ENCODE data around the gene BCKDHB. TPM values are rescaled to one million over a fixed set of nuclear protein-coding genes. Genes with fewer than 3 reads are reported as not detected.
A peak's percentile ranks its signal among the peaks of the same experiment; 100 is the strongest.

The BCKDHB gene
- total and polyA plus RNA-seq, 2 experiments from 2014 or later = 32.1 to 42.7 TPM

- no peak for TF ChIP-seq ZNF462 (CRISPR knock-in tag; IDR thresholded peaks at IDR 0.05)
Observed at GRCh38 chr6:80287112-80287511, 180.6 kb downstream of the BCKDHB start (continued).

GRCh38 chr6:80287607-80288006 lies 181.1 kb downstream of the BCKDHB start:
- no peaks in the 10 kb centered on the region for H3K4me1 ChIP-seq (ENCODE audit: insufficient read depth)
- TF ChIP-seq JUNB (IDR thresholded peaks at IDR 0.05; ENCODE audit: unreplicated experiment) = no peak
- no peak for TF ChIP-seq CREB1 (CRISPR knock-in tag; IDR thresholded peaks at IDR 0.05; ENCODE audit: low read depth)
- TF ChIP-seq CTCF (conservative IDR thresholded peaks at IDR 0.05; ENCODE audit: low read depth in 2 of 2) = no peak
- TF ChIP-seq STAT1 (IDR thresholded peaks at IDR 0.05; ENCODE audit: unreplicated experiment) = no peak
- no peak for TF ChIP-seq ZNF462 (CRISPR knock-in tag; IDR thresholded peaks at IDR 0.05)
- no peak for TF ChIP-seq ZNF114 (CRISPR knock-in tag; IDR thresholded peaks at IDR 0.05)
- no peak for TF ChIP-seq NANOG (IDR thresholded peaks at IDR 0.05; ENCODE audit: borderline replicate concordance)

More at GRCh38 chr6:80287607-80288006, 181.1 kb downstream of the BCKDHB start:
- Histone ChIP-seq H3K27me3 (ENCODE audit: insufficient read depth) (no peaks in the 10 kb centered on the region), H3K9me2 (ENCODE audit: insufficient read depth) (no peaks in the 10 kb centered on the region), H3K27ac (ENCODE audit: low read depth) (no peak overlapping the region), H3F3A (replicated peaks; ENCODE audit: low read depth) (no peaks in the 10 kb centered on the region), H3K79me2 (replicated peaks; ENCODE audit: insufficient read depth) (no peaks in the 10 kb centered on the region), H3K4me2 (no peak overlapping the region), H3K36me3 (ENCODE audit: insufficient read depth) (no peaks in the 10 kb centered on the region; the same call in 1 of the 2 replicates), H2AFZ (no peak overlapping the region), H3K4me3 (no peak overlapping the region), H4K20me1 (replicated peaks; ENCODE audit: insufficient read depth) (no peaks in the 10 kb centered on the region)
- Mint-ChIP-seq H3K36me3 (ENCODE audit: low read depth) (peaks cover 19% of the 10 kb centered on the region), H3K4me1 (peaks cover 3% of the 10 kb centered on the region; the same call in 1 of the 3 replicates), H3K4me3 (no peak overlapping the region), H3K27me3 (ENCODE audit: insufficient read depth, low read depth, poor library complexity) (peaks cover 2% of the 10 kb centered on the region), H3K27ac (0 out of 2 replicates have a peak overlapping the region, but pooled peaks have one; percentile 72), H3K9me3 (peaks cover 11% of the 10 kb centered on the region)
- no peak for DNase-seq (ENCODE audit: low spot score)
- ATAC-seq = no peak
